ENCODE measurements around the gene TACC3.

Gene TACC3

GRCh38 chr4:1776521-1777161 lies 55.3 kb downstream of the TACC3 start:
- DNase-seq (ENCODE audit: low spot score) = no peak

- no peak for DNase-seq (ENCODE audit: low spot score)
These were observed 56.7 kb downstream of the TACC3 start for GRCh38 chr4:1777822-1778641.

GRCh38 chr4:1778642-1779392 lies 57.5 kb downstream of the TACC3 start:
- no peak for DNase-seq (ENCODE audit: low spot score)

GRCh38 chr4:1779588-1780382 lies 58.5 kb downstream of the TACC3 start:
- DNase-seq (ENCODE audit: low spot score) = no peak

GRCh38 chr4:1780435-1780834 lies 59.1 kb downstream of the TACC3 start:
- DNase-seq (ENCODE audit: low spot score) = no peak

- no peak for DNase-seq (ENCODE audit: low spot score)
These were observed 61.7 kb downstream of the TACC3 start for GRCh38 chr4:1783015-1783414.

- DNase-seq (ENCODE audit: low spot score) = no peak
These were observed 62.6 kb downstream of the TACC3 start for GRCh38 chr4:1783970-1784369.

- DNase-seq (ENCODE audit: low spot score) = peak; percentile 79
These were observed 63.1 kb downstream of the TACC3 start for GRCh38 chr4:1784395-1784788.

GRCh38 chr4:1784789-1785591 lies 63.7 kb downstream of the TACC3 start:
- no peak for DNase-seq (ENCODE audit: low spot score)

GRCh38 chr4:1785592-1785991 lies 64.3 kb downstream of the TACC3 start:
- DNase-seq (ENCODE audit: low spot score) = no peak

- no peak for DNase-seq (ENCODE audit: low spot score)
These were observed 65.4 kb downstream of the TACC3 start for GRCh38 chr4:1786544-1787362.

GRCh38 chr4:1787411-1788077 lies 66.2 kb downstream of the TACC3 start:
- no peak for DNase-seq (ENCODE audit: low spot score)

GRCh38 chr4:1788254-1788973 lies 67.1 kb downstream of the TACC3 start:
- no peak for DNase-seq (ENCODE audit: low spot score)

GRCh38 chr4:1789552-1789951 lies 68.2 kb downstream of the TACC3 start:
- DNase-seq (ENCODE audit: low spot score) = no peak

- DNase-seq (ENCODE audit: low spot score) = peak; percentile 40
These were observed 68.7 kb downstream of the TACC3 start for GRCh38 chr4:1790005-1790404.

- no peak for DNase-seq (ENCODE audit: low spot score)
These were observed 71.0 kb downstream of the TACC3 start for GRCh38 chr4:1792158-1792831.

GRCh38 chr4:1792832-1793495 lies 71.6 kb downstream of the TACC3 start, which contains the start of gene FGFR3:
TSS of gene FGFR3 (plus strand) at chr4:1793293. CDS start at chr4:1793935, 642 bp downstream.
- DNase-seq (ENCODE audit: low spot score) = no peak

- DNase-seq (ENCODE audit: low spot score) = no peak
These were observed 72.1 kb downstream of the TACC3 start for GRCh38 chr4:1793496-1793840.

Measured in cerebellar cortex (tissue), 1 donor.